Superior temporal gyrus (tissue), 1 donor: ENCODE data around the gene GIMAP4.
"Not testable (repeated sequence)": the region's sequence is repeated elsewhere in the genome, so short reads cannot be mapped to it uniquely, and the experiment has no call there.

Experiments
- DNase-seq: peaks from one replicate; pipeline ENCODE4 v3.0.0-alpha.2; 2016; ENCODE audit errors: extremely low spot score

GIMAP4 gene

DNA sequence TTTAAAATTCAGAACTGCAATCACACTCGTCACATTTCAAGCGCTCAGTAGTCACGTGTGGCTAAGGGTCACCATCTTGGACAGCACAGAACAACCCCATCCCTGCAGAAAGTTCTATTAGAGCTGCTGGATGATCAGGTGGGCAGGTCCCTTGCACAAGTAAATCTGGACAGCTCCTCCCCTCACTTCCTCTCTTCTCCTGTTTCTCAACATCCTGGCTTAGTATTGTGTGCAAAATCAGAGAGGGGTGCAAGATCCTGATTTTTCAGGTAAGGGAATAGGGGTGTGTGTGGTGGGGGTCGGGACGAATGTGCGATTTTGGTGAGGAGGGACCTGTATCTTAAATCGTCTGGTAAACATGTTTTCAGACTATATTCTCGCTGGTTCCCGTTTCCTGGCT, at the start of gene GIMAP4:
GIMAP4 (plus strand) TSS at position 222 of the 400 bp plus-strand sequence. CDS start 2,512 bp downstream, outside the sequence.
- DNase-seq = no peak

GRCh38 chr7:150519310-150519709, 47.9 kb upstream of the GIMAP4 start:
- no peak for DNase-seq

DNA sequence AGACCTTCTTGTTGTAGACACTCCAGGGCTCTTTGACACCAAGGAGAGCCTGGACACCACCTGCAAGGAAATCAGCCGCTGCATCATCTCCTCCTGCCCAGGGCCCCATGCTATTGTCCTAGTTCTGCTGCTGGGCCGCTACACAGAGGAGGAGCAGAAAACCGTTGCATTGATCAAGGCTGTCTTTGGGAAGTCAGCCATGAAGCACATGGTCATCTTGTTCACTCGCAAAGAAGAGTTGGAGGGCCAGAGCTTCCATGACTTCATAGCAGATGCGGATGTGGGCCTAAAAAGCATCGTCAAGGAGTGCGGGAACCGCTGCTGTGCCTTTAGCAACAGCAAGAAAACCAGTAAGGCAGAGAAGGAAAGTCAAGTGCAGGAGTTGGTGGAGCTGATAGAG, 47.0 kb upstream of the GIMAP4 start:
- no peak for DNase-seq

DNA sequence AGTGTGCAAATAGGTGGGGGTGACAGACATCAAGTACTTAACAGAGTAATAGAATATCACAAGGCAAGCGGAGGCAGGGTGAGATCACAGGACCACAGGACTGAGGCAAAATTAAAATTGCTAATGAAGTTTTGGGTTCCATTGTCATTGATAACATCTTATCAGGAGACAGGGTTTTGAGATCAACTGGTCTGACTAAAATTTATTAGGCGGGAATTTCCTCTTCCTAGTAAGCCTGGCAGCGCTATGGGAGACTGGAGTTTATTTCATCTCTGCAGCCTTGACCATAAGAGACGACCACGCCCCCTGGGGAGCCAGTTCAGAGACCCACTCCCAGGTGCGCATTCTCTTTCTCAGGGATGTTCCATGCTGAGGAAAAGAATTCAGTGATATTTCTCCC, 44.3 kb upstream of the GIMAP4 start:
- not testable (repeated sequence) for DNase-seq

DNA sequence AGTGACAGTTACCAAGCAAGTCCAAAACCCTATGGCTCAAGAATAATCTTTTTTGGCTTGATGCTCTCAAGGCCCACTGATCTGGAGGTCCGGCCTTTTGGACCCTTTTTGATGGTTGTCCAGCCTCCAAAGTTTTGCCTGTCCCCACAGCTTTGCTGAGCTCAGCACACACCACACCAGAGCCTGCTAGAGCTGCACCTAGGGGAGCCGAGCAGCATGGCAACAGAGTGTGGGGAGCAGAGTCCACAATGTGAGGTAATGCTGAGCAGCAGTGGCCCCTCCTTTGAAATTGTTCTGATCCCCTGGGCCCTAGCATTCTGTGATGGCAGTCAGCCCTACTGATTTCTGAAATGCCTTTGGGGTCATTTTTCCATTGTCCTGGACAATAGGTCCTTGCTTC, 43.2 kb upstream of the GIMAP4 start:
- DNase-seq = no peak

- DNase-seq = no peak
Measured at GRCh38 chr7:150531704-150532103, 35.5 kb upstream of the GIMAP4 start.

- no peak for DNase-seq
Measured at GRCh38 chr7:150538259-150538658, 28.9 kb upstream of the GIMAP4 start.

GRCh38 chr7:150553163-150553562, 14.0 kb upstream of the GIMAP4 start:
- DNase-seq = no peak

GRCh38 chr7:150556521-150557138, 10.6 kb upstream of the GIMAP4 start:
- DNase-seq = no peak

GRCh38 chr7:150560486-150560885, 6.7 kb upstream of the GIMAP4 start:
- no peak for DNase-seq

GRCh38 chr7:150562919-150563318, 4.3 kb upstream of the GIMAP4 start:
- no peak for DNase-seq

- DNase-seq = no peak
Measured at GRCh38 chr7:150564006-150564405, 3.2 kb upstream of the GIMAP4 start.

GRCh38 chr7:150564566-150564965, 2.6 kb upstream of the GIMAP4 start:
- DNase-seq = no peak

GRCh38 chr7:150565239-150565638, 2.0 kb upstream of the GIMAP4 start:
- no peak for DNase-seq

- no peak for DNase-seq
Measured at GRCh38 chr7:150566123-150566522, 1.1 kb upstream of the GIMAP4 start.

DNA sequence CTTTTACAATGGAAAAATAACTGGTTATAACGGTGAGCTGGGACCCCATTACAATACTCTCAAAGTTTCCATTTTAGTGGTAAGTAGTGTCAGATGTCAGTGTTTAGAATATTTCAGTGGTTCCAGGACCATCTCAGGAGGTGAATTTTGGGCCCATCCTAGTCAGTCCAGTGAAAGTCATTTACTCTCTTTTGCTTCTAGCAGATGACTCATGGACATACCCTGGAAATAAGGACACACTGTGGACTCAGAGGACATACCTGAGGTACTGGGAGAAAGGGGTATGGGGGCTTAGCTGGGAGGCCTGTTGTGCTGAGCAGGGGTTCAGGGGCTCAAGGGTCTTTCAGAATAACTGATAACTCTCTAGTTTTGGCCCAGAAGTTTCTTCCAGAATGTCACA, 618 bp upstream of the GIMAP4 start:
- no peak for DNase-seq

DNA sequence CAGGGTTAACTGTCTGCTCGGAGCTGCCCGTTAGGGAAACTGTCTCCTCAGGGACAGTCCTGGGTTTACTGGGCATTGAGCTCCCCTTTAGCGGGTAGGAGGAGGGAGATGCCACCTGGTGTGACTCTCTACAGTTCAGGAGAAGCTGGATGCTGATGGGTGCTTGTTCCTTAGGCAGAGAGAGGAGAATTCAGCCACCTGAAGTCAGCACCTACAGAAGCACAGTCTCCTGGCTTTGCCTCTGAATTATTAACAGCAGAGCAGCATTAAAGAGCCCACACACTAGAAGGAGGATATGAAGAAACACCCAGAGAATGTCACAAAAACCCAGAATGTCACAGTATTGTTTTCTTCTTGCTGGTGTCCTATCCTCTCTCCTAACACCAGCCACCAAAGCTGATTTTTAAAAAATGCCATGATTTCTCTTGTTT, 696 bp downstream of the GIMAP4 start:
- DNase-seq = no peak

DNA sequence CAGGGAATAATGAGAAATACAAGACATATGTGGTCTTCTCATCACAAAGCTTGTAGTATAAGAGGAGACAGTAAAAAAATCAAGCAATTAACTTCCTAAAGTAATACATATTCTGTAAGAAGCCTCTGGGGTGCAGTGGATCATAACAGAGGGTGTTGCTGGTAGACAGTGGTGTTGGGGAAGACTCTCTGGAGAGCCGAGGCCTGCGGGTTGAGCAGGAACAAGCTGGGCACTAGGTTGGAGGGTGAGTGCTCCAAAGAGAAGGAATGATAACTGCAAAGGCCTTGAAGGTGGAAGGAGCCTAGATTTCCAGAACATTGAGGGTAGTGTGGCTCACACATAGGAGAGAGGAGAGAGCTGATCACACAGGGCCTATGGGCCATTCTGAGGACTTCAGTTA, 1.5 kb downstream of the GIMAP4 start:
- no peak for DNase-seq

DNA sequence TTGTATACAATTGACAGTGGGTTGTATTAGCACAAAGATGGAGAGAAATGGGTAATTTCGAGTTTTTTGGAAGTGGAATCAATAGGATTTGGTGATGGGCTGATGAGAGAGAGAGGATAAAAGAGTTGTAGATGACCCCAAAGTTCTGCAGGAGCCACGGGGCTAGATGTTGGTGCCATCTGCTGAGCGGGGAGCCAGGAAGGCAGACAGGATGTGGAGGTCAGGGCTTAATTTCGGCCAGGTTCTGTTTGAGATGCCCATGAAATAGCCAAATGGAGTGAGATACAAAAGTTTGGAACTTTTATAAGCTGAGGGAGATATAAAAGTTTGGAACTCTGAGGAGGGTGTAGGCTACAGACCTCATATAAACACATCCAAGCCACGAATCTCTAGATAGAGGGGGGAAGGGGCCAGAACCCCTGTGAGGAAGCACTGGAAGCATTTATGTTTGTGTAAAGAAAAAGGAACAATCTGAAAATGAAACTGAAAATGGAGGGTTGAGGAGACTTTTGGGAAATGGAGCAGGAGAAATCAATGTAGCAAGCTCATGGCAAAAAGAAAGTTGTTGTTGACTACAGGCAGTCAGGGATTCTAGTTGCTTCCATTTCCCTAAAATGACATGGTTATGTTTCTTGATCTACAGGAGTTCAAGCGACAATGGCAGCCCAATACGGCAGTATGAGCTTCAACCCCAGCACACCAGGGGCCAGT, 2.2 kb downstream of the GIMAP4 start:
- DNase-seq = peak; percentile 18

DNA sequence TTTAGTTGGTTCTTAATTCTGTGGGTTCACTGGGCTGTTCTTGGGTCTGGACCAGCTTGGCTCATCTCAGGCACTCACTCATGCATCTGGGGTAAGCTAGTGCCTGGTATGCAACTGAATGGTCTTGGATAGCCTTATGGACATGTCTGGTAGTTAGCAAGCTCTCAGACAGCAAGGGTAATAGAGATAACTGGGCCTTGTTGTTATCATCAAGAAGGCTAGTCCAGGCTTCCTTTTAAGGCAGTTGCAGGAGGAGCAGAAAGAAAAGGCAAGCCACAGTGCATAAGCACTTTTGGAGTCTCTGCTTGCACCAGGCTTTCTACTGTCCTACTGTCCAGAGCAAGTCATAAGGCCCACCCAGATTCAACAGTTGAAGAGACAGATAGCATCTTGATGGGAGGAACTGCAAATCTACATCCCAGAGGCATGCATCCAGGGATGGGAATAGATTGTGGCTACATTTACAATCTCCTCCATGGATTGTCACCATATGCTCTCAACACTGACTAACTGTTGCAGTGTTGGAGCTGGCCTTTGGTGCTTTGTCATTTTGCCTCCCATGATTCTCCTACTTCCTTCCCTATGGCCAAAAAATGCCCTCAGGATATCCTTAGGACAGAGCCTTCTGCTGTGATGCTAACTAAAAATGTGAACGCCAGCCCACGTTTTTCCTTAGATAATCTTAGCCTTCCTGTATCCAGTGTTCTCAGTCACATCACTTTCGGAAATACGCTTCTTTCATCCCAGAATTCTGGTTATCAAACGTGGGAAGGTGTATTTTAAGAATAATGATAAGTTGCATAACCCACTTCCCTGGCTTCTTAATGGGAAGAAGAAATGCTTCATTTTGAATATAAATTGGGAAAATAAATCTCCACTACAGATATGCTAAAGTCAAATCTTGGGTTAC, 3.6 kb downstream of the GIMAP4 start:
- no peak for DNase-seq

GRCh38 chr7:150572496-150572895, 5.3 kb downstream of the GIMAP4 start:
- DNase-seq = no peak

DNA sequence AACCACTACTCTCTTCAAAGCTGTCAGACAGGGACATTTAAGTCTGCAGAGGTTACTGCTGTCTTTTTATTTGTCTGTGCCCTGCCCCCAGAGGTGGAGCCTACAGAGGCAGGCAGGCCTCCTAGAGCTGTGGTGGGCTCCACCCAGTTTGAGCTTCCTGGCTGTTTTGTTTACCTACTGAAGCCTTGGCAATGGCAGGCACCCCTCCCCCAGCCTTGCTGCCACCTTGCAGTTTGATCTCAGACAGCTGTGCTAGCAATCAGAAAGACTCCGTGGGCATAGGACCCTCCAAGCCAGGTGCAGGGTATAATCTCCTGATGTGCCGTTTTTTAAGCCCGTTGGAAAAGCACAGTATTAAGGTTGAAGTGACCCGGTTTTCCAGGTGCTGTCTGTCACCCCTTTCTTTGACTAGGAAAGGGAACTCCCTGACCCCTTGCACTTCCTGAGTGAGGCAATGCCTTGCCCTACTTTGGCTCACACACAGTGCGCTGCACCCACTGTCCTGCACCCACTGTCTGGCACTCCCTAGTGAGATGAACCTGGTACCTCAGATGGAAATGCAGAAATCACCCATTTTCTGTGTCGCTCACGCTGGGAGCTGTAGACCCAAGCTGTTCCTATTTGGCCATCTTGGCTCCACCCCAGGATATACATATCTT, 12.9 kb downstream of the GIMAP4 start:
- DNase-seq = not testable (repeated sequence)
